Peyer's patch (tissue), 4 donors: ENCODE data around the gene MAML2. TPM values are rescaled to one million over a fixed set of nuclear protein-coding genes. Genes with fewer than 3 reads are reported as not detected.

Experiments
- DNase-seq, 3 donors: peaks; one replicate each; pipeline ENCODE4 v3.0.0-alpha.2; 2017 to 2019
- H3K27ac ChIP-seq, 4 donors: fragments of 200-600 bp; sonication (generic); one replicate each; pipeline ENCODE4 v1.5.1; 2016 to 2019
- H3K27me3 ChIP-seq, 2 donors: fragments of 200-600 bp; sonication (generic); one replicate each; pipeline ENCODE4 v1.5.1; 2019
- H3K36me3 ChIP-seq, 3 donors: fragments of 200-600 bp; sonication (generic); one replicate each; pipeline ENCODE4 v1.5.1; 2016 to 2019
- H3K4me1 ChIP-seq, 4 donors: fragments of 200-600 bp; sonication (generic); one replicate each; pipeline ENCODE4 v1.5.1; 2016 to 2019
- H3K4me3 ChIP-seq, 4 donors: fragments of 200-600 bp; sonication (generic); 1 replicate in 3 of 4; 2 replicates in 1 of 4; pipeline ENCODE4 v1.5.1; 2016 to 2019; ENCODE audit warnings: mild to moderate bottlenecking in 1 of 4
- H3K9me3 ChIP-seq, 4 donors: fragments of 200-600 bp; sonication (generic); one replicate each; pipeline ENCODE4 v1.5.1; 2016 to 2019; ENCODE audit warnings: mild to moderate bottlenecking in 1 of 4
- POLR2A ChIP-seq, 2 donors: fragments of 450-650 bp; IDR thresholded peaks; one replicate each; pipeline ENCODE4 v1.5.1; 2017; ENCODE audit warnings: antibody characterized with exemption in 2 of 2, mild to moderate bottlenecking in 2 of 2, moderate library complexity in 2 of 2
- total RNA-seq, 4 donors: library from RNA; depleted of rRNA; stranded (reverse); fragments of >200 nt; gene quantifications; one replicate each; pipeline ENCODE4 v1.1.0, GENCODE V29; 2016
- TF ChIP-seq, protein P1 (sequence below), 6 experiments: fragments of 450-650 bp in 4 of 6; fragments of 200-600 bp in 2 of 6; sonication (generic) in 1 of 6; IDR thresholded peaks; one replicate each; pipeline ENCODE4 v1.5.1; 2017 to 2019; ENCODE audit warnings: antibody characterized with exemption in 6 of 6, mild to moderate bottlenecking in 3 of 6, moderate library complexity in 1 of 6

The MAML2 gene
- total RNA-seq, 4 donors from 2014 or later: 8.4 to 60.2 (median 22.7) TPM

DNA sequence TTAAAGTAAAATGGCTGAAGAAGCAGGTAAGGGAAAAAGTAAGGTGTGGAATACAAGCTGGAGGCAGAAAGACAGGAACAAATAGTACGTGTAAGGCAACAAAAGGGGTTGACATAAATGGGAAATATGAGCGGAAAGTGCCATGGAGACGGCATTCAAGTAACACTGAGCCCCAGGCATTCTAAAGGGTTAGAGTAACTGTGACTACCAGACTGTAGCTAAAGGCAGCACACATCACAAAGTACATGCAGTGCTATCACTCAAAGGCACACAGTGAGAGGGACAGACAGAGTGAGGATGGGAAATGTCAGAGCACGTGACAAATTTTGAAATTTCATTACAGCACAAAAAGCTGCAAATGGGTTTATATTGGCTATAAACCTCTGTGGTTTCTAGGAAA is 13.9 kb upstream of the MAML2 start:
- H3K4me3 ChIP-seq: no peak overlapping the region
- peaks cover 0 to 43% (median 0%) of the 10 kb centered on the region in 3 donors for H3K36me3 ChIP-seq
- no peaks in the 10 kb centered on the region for H3K4me1 ChIP-seq
- no peaks in the 10 kb centered on the region for H3K9me3 ChIP-seq
- TF ChIP-seq, protein P1, sequence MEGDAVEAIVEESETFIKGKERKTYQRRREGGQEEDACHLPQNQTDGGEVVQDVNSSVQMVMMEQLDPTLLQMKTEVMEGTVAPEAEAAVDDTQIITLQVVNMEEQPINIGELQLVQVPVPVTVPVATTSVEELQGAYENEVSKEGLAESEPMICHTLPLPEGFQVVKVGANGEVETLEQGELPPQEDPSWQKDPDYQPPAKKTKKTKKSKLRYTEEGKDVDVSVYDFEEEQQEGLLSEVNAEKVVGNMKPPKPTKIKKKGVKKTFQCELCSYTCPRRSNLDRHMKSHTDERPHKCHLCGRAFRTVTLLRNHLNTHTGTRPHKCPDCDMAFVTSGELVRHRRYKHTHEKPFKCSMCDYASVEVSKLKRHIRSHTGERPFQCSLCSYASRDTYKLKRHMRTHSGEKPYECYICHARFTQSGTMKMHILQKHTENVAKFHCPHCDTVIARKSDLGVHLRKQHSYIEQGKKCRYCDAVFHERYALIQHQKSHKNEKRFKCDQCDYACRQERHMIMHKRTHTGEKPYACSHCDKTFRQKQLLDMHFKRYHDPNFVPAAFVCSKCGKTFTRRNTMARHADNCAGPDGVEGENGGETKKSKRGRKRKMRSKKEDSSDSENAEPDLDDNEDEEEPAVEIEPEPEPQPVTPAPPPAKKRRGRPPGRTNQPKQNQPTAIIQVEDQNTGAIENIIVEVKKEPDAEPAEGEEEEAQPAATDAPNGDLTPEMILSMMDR (IDR thresholded peaks at IDR 0.05): no peak
- no peak for TF ChIP-seq POLR2A (IDR thresholded peaks at IDR 0.05)
- DNase-seq: no peak
- H3K27me3 ChIP-seq: no peaks in the 10 kb centered on the region
- H3K27ac ChIP-seq: no peak overlapping the region

DNA sequence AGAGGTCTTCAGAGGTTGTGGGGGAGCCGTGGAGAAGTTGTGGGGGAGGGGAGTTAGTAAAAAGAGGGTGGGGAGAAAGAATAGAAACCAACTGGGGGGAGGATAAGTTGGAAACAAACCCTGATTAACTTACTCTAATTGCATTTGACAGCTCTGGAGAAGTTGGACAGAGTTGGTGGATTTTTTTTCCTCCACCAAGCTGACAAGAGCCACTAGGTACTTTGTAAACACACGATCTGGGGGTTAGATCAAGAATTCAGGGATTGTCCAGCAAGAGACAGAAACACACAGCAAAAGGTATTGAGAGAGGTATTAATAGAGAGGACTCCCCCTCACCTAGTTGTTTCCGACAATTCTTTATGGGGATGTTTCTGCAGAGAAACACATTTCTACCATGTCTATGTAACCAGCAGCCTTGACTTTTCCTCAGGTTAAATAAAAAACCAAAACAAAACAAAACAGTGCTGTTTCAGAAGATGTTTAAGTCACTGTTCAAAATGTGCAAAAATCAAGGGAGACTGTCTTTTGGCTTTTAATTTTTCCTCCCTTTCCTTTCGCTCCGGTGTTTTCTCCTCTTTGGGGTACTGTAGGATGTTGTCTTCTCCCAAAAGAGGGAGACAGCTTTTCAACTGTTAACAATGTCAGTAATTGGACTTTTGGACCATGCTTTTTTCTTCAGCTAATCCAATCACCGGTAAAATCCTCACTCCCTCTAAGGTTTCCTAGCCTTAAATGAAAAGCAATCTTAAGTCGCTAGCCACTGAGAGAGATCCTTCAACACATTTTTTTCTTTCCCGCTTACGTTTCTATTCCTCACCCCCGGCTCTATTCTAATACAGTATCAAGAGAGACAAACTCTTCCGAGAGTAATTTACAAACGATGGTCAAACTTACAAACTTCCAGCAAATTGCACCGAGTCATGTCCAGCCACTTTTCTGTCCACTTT is 708 bp downstream of the MAML2 start:
- no peak for DNase-seq
- TF ChIP-seq POLR2A (IDR thresholded peaks at IDR 0.05): no peak
- TF ChIP-seq, protein P1 (IDR thresholded peaks at IDR 0.05): peak in 1 of 6 experiments; percentile 0
- Histone ChIP-seq H3K4me3 (peak overlapping the region; percentile 42 to 71 (median 60)), H3K36me3 (no peaks in the 10 kb centered on the region), H3K9me3 (no peaks in the 10 kb centered on the region), H3K4me1 (peaks cover 7 to 41% (median 18%) of the 10 kb centered on the region in 4 donors), H3K27ac (peak overlapping the region; percentile 51 to 87 (median 85)), H3K27me3 (no peaks in the 10 kb centered on the region)

DNA sequence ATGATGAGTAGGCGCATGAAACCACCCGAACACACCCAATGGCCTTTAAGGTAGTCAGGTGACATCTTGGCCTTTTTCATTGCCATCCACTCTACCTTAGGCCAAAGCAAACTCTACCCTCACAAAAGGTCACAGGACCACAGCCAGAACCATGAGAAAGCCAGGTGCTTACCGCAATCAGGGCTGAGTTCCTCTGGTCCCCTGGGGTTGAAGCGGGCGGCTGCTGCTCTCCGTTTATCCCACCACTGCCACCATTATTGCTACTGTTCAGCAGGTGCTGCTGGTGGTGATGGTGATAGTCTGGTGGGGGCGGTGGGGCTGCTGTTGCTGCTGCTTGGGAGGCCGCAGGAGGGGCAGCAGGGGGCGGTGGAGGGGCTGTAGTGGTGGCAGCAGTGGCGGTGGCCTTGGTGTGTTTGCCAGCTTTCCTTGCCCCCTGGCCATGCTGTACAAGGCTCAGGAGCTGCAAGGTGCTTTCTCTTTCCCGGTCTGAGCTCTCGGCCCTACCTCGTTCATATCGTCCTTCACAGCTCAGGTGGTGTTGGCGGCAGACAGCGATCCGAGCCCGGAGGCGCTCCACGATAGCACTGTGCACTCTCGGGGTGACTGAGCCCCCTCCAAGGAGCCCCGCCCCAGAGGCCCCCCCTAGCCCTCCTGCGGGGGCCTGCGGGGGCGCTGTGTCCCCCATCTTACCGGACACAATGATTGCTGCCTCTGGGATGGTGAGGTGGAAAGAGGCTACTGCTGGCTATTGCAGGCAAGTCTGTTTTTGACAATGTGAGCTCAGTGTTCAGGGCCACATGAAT is 1.6 kb downstream of the MAML2 start:
- peak overlapping the region; percentile 51 to 87 (median 85) for H3K27ac ChIP-seq
- peaks cover 7 to 48% (median 20%) of the 10 kb centered on the region in 4 donors for H3K4me1 ChIP-seq
- no peaks in the 10 kb centered on the region for H3K36me3 ChIP-seq
- H3K27me3 ChIP-seq: no peaks in the 10 kb centered on the region
- no peaks in the 10 kb centered on the region for H3K9me3 ChIP-seq
- TF ChIP-seq POLR2A (IDR thresholded peaks at IDR 0.05): peak in 1 of 2 donors; percentile 25
- TF ChIP-seq, protein P1 (IDR thresholded peaks at IDR 0.05): peak; percentile 19 to 52 (median 42)
- peak; percentile 74 to 87 (median 77) for DNase-seq
- peak overlapping the region; percentile 42 to 71 (median 60) for H3K4me3 ChIP-seq

DNA sequence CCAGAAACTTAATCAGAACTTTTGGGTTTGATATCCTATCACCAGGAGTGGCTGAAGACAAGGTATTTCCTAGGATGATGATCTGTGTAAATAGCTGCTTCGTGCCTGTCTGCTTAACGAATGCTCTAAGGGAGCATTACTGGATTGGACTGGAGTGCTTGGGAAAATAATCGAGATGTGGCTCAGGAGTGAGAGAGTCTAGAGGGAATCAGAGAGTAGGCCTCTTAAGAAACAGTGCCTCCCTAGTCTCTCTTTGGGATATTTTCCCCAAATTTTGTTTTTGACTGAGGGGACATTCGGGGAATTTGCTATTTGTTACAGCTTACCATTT is 2.5 kb downstream of the MAML2 start:
- Histone ChIP-seq H3K36me3 (no peaks in the 10 kb centered on the region), H3K4me1 (peaks cover 7 to 51% (median 22%) of the 10 kb centered on the region in 4 donors), H3K9me3 (no peaks in the 10 kb centered on the region), H3K4me3 (peak overlapping the region; percentile 42 to 71 (median 60)), H3K27ac (peak overlapping the region; percentile 51 to 87 (median 85)), H3K27me3 (no peaks in the 10 kb centered on the region)
- TF ChIP-seq, protein P1 (IDR thresholded peaks at IDR 0.05): no peak
- no peak for TF ChIP-seq POLR2A (IDR thresholded peaks at IDR 0.05)
- no peak for DNase-seq

DNA sequence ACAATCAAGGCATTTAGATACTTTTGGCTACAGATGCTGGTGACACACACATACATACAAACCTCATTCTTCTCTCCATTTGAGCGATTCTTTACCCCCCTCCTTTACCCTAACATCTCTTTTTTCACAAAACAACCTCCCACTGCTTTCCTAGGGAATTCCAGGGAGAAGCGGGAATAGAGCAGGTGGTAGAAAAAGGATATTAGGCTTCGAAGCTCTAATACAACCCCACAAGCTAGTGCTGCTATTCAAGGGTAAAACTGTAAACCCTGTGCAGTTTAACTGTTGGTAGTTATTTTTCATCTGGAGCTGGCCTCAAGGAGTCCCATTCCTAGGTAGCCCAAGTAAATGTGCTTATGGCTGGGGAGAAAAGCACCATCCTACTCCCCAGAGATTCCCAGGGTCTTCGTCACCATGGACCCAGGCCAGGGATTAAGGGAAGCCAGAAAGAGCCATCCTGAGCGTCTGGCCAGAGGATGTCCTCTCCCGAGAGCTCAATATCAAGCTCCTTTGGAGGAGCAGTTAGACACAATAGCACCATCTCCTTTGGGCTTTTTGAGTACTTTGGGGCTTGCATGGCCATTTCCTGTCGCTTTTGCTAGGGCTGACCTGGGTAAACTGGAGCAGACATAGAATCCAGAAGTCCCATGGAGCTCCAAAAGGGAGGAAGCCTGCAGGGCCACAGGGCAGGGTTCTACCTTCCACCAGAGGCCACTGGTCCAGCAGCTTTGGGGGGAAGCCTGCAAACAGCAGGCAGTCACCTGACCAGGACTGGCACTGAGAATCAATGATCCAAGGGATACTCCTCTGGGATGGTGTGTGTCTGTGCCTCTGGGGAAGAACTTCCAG is 3.1 kb downstream of the MAML2 start:
- Histone ChIP-seq H3K9me3 (no peaks in the 10 kb centered on the region), H3K27me3 (no peaks in the 10 kb centered on the region), H3K4me3 (peak overlapping the region; percentile 42 to 71 (median 60)), H3K4me1 (peaks cover 7 to 54% (median 22%) of the 10 kb centered on the region in 4 donors), H3K36me3 (no peaks in the 10 kb centered on the region), H3K27ac (peak overlapping the region; percentile 51 to 87 (median 85))
- DNase-seq: no peak
- TF ChIP-seq, protein P1 (IDR thresholded peaks at IDR 0.05): no peak
- no peak for TF ChIP-seq POLR2A (IDR thresholded peaks at IDR 0.05)
